ENCODE results near the gene PRKCB.

The PRKCB gene

DNA sequence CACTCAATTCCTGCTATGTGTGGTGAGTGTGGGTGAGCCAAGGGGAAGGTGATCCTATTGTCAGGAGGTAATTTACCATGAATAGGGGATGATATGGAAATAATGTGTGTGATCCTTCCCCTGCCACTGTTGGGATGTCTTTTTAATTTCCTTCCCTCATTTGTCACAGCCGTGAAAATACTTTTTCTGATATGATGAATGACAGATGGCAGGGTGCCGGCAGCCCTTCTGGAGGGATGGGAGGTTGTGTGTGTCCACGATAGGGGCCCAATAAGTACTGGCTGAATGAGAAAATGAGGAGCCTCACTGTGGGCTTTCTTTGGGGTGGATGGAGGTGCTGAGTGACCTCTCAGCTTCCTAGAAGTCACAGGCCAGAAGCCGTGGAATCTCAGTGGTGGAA is 109.5 kb downstream of the PRKCB start:
- DNase-seq, result no peak

DNA sequence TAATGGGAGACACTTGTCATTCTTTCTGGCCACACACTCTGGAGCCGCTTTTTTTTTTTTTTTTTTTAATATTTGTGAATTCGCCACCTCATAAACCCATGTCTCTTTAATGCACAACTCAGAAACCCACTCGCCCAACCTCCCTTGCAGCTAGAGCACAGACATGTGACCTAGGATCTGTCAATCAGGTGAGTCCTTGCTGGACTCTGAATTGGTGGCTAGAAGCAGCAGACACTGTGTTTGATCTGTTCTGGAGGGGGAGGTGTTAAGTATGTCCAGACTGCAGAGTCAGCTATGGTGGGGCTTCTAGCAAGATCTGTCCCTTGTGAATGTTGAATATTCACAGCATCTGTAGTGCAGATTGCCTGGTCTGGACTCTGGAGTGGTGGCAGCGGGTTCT is 112.1 kb downstream of the PRKCB start:
- no peak for DNase-seq

DNA sequence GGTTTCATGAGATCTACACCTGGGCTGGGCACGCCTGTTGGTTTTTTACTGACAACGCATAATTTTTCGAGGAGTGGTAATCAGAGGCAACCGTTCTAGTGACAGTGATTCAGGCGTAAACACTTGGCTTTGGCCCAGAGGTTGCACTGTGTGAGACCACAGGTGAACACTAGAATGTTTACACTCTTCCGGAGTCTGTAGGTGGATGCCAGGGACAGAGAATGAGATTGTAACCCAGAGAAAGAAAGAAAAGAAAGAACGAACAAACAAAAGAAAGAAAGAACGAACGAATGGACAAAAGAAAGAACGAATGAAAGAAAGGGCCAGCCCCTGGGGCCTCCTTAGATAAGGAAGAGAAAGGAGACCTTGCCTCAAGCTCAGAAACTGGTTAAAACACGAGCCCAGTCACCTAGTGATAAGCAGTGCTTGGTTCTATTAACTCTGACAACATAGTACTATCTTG is 113.2 kb downstream of the PRKCB start:
- no peak for DNase-seq

DNA sequence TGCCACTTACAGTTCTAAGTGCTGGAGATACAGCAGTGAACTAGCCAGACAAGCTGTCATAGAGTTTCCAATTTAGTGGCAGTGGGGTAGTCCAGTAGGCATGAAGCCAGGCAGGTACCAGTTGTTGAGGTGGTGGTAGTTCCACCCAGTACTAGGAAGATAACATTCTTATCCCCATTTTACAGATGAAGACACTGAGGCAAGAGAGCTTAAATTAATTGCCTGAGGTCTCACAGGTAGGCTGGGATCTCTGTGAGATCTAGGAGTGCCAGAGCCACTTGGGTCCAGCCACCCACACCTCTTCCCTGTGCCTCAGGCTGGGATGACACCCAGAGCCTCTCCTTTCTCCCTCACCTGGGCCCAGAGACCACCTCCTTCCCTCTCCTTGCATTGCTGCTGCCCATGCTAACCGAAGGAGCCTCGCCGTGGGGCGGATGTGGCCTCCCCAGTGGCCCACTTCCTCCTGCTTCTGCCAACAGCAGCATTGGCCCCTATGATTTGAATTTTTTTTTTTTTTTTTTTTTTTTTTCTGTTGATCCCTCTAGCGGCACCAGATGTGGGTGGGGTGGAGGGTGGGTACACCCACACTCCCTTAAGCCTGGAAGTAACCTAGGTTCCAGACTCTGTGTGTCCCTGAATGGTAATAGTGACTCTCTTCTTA is 114.0 kb downstream of the PRKCB start:
- DNase-seq, result no peak

DNA sequence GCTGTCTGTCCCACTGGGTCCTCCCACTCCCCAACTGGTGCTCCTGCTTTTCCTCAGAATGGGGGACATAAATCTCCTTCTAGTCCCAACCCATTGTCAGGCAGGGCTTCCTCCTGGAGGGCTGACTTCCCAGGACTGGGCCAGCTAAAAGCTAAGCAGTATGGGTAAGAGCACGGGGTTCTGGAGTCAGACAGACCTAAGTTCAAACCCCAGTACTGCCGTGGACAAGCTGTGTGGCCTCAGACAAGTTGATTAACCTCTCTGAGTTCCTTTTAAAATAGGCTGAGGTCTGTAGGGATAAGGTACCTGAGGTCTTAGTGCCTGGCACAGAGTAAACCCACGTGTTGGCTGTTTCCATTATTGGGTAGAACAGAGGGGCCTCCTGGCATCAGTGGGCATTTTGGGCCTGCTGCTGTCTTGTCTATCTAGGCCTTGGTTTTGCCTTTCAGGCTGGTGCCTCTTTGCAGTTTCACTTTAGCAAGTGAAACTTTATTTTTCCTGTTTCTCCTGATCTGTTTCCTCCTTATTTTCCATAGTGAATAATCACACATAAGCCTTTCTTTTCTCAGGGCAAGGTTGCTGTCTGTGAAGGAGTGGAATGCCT is 114.6 kb downstream of the PRKCB start:
- DNase-seq, result no peak

DNA sequence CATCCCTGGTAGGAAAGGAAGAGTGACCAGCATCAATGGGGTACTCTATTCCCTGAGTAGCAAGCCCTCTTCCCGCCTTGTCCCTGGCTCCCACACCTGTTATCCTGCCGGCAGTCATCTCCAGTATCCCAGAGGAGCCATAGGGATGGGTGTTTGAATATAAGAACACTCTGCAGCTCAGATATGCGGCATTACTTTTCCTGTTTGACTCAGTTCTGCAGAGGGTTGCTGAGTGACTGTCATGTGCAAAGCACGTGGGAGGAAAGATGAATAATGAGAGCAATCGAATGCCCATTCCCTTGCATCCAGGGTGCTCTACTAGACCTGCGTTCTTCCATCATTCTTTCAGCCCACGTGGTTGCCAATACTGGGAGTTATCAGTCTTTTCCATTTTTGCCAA is 115.1 kb downstream of the PRKCB start:
- no peak for DNase-seq

DNA sequence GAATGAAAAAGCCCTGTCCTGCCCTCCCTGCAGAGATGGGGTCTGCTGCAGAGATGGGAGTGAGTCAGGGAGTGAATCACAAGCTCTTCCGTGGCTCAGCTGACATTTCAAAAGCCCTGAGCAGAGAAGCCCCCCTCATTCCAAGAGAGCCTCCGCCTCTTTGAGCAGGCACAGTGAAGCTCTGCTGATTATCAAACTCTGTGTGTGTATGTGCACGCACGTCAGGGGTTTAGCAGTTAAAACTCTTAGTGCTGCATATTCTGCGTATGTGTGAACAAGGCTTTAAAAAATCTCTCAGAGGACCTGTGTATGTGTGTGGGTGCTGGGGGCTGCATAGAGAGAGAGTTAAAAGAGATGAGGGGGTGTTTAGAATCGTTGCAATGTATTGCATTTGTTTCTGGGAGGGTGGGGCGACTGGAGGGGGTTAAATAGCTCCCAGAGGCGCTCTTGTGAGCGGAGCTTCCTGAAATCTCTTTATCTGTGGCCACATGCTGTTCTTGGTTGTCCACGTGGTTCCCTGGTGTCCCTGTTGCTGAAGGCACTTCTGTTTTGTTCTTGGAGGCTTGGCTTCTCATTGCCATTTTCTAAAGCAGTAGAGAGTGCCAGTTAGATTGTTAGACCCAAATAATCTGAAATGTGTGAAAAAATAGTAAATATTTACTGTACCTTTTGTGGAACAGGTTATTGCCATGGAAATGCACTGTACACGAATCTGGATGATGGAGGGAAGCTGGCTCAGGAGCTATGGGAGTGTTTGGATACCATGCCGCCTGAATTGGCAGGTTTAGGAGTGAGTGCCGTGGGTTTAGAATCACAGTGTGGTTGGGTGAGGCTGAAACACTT is 116.6 kb downstream of the PRKCB start:
- DNase-seq, result no peak

DNA sequence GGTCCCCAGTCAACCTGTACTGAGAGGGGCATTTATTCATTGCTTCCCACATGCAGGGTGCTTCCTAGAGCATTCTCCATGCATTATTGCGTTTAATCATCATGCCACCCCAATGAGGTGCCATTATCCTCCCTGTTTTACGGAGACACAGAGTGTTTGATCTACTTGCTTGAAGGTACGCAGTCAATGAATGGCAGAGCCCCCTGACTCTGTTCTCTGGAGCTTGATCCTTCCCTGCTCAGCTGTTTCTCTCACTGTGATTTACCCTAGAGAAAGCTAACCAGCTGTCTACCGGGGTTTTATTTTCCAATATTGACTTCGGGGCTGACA is 117.2 kb downstream of the PRKCB start:
- DNase-seq, result no peak

DNA sequence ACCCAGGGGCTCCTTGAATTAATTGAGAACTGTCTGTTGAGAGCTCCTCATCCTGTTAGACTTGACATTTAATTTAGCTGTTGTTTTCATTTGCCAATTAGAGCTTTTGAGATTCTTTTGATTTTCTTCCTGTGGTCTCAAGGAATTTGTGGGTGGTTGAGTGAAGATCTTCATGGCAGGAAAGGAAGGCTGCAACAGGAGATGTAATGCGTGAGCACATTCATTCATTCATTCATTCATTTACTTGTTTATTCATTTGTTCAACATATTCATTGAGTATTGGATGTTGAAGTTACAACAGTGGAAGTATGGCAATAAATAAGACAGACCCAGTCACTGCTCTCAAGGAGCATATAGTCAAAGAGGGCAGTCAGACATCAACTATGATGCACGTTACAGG is 117.7 kb downstream of the PRKCB start:
- DNase-seq, result no peak

DNA sequence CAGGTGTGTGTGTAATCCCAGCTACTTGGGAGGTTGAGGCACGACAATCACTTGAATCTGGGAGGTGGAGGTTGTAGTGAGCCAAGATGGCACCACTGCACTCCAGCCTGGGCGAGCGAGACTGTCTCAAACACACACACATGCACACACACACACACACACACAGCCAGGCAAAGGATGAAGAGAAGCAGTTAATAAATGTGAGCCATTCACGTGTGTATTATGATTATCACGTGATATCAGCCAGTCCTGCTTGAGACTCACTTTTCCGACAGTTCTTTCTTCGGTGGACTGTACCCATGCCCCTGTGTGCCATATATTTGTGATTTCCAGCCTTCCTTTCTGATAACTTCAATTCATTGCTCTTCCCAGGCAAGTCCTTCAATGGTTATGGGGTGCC is 119.3 kb downstream of the PRKCB start:
- DNase-seq, result no peak

DNA sequence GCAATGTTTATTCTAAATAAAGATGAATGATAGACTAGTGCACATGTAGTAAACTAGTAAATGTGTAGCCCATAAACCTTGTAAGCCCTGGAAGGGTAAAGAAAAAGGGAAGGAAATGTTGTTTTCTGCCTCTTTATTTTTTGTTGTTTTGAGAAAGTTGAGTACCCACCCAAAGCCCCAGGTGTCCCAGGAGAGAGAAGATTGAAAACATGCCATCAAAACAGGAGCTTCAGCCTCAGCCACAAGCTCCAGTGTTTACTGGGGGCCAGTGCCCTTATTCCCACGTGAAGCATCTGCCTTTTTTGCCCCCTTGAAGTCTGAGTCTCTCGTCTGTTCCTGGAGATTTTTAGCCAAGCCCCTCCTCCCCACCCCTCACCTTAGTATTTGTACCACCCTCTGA is 121.5 kb downstream of the PRKCB start:
- no peak for DNase-seq

DNA sequence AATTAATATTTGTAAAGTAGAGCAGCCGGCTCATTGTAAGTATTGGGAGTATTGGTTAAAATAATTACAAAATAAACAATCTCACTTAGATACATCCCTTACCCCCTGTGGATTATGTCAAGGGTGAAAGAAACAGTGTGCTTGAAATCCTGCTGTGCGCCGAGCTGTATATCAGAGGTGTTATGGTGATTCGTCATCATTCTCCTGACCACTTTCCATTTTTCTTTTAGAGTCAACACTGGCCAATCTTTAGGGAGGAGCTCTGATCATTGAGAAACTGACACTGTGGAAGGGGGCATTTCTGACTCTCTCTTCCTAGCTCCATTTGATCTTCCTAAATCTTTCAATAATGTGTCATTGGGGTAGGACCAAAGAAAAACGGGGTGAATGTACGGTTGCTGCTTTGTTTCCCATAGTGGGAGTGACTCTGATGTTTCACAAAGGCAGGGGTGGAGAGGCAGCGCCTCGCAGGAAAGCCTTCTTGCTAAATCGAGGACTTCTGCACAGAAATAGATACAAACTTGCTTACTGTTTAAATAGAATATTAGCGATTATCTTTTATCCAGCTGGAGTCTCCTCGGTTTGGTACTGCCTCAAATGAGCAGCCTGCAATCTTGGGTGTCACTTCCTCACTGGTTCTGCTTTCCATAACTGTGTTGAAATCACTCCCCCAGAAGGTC is 123.4 kb downstream of the PRKCB start:
- no peak for DNase-seq

DNA sequence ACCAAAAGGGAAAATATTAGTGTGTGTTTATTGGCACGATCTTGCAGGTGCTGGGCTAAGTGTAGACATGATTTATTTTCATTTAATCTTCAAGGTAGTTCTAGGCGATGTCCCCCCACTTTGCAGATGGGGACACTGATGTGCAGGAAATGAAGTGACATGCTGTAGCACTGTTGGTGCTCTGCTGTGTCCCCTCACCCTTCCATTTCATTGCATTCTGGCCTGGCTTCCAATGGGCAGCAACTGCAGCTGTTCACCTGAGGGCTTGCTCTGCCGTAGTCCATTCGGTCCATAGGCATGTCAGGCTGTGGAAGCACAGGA is 123.9 kb downstream of the PRKCB start:
- DNase-seq, result no peak

DNA sequence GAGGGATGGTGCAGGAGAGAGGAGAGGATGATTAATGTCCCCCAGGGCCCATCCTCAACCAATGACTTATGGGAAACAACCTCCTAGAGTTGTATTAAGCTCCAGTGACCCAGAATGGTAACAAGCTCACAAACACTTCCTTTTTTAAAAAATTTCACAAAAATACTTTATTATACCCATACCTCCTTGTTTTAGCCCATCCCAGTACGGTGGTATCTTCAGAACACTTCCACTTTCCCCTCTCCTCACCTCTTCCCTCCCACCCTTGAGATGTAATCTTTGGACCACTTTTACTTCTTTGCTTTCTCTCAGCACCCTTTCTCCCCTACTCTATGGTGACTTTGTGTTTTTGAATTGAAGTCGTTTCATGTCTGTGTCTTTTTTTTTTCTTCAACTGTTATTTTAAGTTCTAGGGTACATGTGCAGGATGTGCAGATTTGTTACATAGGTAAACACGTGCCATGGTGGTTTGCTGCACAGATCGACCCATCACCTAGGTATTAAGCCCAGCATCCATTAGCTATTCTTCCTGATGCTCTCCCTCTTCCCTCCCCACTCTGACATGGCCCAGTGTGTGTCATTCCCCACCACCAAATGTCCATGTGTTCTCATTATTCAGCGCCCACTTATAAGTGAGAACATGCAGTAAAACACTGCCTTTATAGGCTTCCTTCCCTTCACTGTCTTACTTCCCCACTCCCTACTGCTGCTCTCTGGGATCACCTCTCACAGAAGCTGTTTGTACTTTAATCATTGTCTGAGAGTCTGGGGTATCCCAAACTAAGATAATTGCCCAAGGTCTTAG is 124.5 kb downstream of the PRKCB start:
- no peak for DNase-seq

DNA sequence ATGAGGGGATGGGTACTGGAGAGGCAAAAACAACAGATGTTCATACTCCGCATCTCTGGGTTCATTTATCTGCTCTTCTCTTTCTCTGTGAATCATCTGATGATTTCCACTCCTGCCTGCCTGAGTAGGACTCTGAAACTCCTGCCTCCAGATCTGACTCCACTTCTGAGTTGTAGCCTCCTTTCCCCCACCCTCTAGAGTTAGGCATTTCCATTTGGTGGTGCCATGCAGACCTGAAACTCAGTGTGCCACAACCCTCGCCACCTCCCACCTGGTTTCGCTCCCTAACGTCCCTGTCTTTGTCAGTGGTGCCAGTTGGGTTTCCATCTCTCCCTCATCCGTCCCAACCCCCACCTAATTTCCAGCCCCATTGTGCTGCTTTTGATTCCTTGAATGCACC is 126.2 kb downstream of the PRKCB start:
- no peak for DNase-seq

DNA sequence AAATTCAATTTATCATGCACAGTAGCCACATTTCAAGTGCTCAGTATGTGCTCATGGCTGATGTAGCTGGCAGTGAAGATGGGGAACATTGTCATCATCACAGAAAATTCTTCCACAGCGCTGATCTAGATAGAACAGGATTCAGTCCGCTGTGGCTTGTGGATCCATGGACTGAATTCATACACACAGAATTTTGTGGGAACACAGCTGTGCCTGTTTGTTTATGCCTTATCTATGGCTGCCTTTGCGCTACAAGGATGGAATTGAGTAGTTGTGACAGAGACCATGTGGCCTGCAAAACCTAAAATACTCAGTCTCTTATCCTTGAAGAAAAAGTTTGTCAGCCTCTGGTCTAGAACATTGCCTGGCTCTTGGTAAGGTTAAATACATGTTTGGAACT is 128.4 kb downstream of the PRKCB start:
- no peak for DNase-seq

DNA sequence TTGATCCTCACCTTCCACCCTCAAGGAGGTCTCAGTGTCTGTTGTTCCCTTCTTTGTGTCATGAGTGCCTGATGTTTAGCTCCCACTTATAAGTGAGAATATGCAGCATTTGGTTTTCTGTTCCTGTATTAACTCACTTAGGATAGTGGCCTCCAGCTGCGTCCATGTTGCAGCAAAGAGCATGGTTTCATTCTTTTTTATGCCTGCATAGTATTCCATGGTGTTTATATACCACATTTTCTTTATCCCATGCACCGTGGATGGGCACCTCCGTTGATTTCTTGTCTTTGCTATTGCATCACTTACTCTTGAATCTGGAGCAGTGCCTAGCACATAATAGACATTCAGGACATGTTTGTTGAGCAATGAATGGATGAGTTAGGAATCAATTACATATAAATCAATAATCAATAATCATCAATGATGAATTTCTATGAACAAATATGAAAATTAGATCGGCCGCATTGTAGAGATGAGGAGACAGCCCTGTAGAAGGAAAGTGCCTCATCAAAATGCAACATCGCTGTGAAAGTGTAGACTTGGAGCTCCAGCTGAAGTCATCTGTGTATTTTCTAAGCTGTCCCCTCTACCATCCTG is 129.5 kb downstream of the PRKCB start:
- no peak for DNase-seq

DNA sequence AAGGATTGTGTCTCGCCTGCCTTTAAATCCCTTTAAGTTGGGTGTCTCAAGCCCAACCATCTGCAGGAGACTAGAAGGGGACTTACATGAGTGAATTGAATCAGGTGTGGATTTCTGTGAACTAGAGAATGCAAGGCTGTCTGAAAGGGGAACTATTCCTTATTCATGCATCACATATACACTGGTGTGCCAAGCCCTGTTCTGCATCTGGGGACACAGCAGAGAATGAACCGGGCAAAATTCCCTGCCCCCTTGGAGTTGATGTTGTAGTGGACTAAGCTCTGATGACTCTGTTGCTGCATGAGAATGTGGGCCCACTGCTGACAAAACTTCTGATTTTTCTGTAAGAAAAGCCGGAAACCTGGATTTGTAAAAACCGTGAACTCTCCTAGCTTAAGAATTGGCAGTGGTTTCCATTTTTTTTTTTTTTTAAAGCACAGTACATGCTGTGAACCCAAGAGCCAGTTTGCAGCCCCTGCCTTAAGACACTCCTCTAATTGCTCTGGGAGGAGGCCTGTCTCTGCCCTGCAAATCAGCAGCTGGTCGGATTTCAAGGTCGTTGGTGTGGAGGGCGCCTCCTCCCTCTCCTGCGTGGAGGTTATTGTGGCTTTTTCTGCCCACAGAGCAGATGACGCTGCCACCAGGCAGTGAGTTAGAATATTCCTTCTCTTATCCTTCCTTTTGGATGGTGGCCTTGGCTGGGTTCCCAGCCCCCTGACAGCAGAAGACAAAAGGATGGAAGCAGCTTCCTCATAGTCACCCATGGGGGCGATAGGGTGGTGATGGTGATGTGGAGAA is 131.0 kb downstream of the PRKCB start:
- DNase-seq, result no peak

DNA sequence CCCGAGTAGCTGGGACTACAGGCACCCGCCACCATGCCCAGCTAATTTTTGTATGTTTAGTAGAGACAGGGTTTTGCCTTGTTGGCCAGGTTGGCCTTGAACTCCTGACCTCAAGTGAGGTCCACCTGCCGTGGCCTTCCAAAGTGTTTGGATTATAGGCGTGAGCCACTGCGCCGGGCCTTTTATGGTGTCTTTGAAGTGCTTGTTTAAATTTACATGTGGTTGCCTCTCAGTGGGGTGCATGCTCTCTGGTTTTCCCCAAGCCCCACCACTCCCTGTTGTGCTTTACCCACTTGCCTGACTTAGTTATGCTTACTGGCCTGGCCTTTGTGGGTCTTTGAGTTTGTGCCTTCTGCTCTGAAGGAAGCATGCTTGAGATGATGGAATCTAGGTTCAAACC is 132.0 kb downstream of the PRKCB start:
- DNase-seq, result no peak

DNA sequence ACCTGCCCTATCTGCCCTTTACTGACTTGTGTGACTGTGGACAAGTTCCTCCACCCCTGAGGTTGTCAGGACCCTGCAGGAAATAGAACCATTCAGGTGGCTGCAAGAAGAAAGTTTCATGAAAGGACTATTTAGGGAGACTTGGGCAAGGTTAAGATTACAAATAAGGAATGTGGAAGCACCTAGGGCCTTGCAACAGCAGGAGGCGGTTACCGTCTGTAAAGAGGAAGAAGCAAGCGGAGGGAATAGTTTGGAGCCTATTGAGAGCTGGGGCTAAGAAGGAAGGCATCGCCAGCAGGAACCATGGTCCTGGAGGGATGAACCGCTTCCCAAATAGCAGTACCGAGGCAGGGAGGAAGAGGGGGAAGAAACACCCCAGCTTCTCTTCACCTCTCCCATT is 132.4 kb downstream of the PRKCB start:
- no peak for DNase-seq

DNA sequence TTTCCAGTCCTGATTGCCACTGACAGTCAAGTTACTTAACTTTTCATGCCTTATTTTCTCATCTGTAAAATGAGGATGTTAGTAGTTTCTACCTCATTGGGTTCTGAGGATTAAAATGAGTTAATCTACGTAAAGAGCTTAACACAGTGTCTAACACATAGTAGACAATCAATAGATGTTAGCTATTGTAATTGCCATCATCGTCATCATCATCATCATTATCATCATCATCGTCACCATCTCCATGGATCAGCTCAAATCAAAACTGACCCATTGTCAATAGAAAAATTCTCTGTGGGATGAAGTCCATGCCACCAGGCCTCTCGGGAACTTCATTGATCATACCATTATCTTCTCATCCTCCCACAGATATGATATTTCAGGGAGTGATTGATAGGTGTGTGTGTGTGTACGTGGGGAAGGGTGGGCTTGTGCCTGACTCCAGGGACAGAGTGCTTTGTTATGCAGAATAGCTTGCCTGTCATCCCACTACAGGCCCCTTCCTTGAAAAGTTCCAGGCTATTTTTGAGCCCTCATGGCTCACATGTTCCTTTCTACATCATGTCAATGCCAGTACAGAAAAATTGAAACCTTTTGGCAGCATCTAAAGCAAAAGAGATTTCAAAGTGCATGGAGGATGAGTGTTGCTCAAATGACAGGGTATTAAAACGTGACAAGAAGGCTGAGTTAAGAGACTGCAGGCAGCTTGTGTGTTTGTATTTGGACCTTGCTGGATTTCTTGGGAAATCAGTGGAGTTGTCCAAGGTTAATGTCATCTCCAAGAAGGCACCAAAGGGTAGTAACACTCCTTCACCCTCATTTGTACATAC is 133.9 kb downstream of the PRKCB start:
- DNase-seq, result no peak
